PC-3 (cell line): ENCODE results near the gene BIVM. TPM values are rescaled to one million over a fixed set of nuclear protein-coding genes. Genes with fewer than 3 reads are reported as not detected.

ENCODE experiments used
- ATAC-seq: fragments of 200-7000 bp; cut with Tn5 transposase; 2 replicates; pipeline ENCODE4 v1.9.1; 2020; ENCODE audit warnings: mild to moderate bottlenecking, moderate library complexity
- BruUV-seq: library from RNA; stranded (reverse); fragments of 400-500 nt; replicated peaks from 2 replicates; lab custom pipeline; 2021; lab: Mats Ljungman, UMichigan
- CTCF ChIA-PET: fragments of 300-600 bp; sonication (Branson Sonifier 250); formaldehyde crosslinking; loops from one replicate; lab custom pipeline; 2022; ENCODE audit warnings: antibody characterized with exemption; lab: Charles Lee
- POLR2A ChIA-PET: fragments of 300-600 bp; sonication (Branson Sonifier 250); formaldehyde crosslinking; loops from one replicate; lab custom pipeline; 2022; ENCODE audit warnings: antibody characterized with exemption; ENCODE audit not compliant: unreplicated experiment; lab: Charles Lee
- DNase-seq: peaks from one replicate; pipeline ENCODE4 v3.0.0-alpha.2; 2015
- H2AFZ ChIP-seq: fragments of 300-600 bp; sonication (generic); 2 replicates; pipeline ENCODE4 v1.6.0; 2016; ENCODE audit warnings: antibody characterized with exemption, low read length
- H3F3A ChIP-seq: fragments of 300-600 bp; sonication (generic); one replicate; pipeline ENCODE4 v1.6.0; 2017; ENCODE audit warnings: antibody characterized with exemption, low read length, control low read depth, mild to moderate bottlenecking; ENCODE audit not compliant: unreplicated experiment
- H3K27ac ChIP-seq: fragments of 300-600 bp; sonication (generic); 2 replicates; pipeline ENCODE4 v1.5.1; 2016; ENCODE audit warnings: mild to moderate bottlenecking, low read length
- H3K27me3 ChIP-seq: fragments of 300-600 bp; sonication (generic); 2 replicates; pipeline ENCODE4 v1.6.1; 2016; ENCODE audit warnings: low read length, mixed read lengths
- H3K36me3 ChIP-seq: fragments of 300-600 bp; sonication (generic); 2 replicates; pipeline ENCODE4 v1.6.1; 2016; ENCODE audit warnings: low read depth, mixed run types, low read length, mixed read lengths
- H3K4me1 ChIP-seq: fragments of 300-600 bp; sonication (generic); 2 replicates; pipeline ENCODE4 v1.5.1; 2016; ENCODE audit warnings: low read length; ENCODE audit not compliant: insufficient read depth
- H3K4me2 ChIP-seq: fragments of 300-600 bp; sonication (generic); 2 replicates; pipeline ENCODE4 v1.6.0; 2016; ENCODE audit warnings: low read length
- H3K4me3 ChIP-seq: fragments of 300-600 bp; sonication (generic); 2 replicates; pipeline ENCODE4 v1.5.1; 2016; ENCODE audit warnings: mild to moderate bottlenecking, low read length, mixed read lengths
- H3K79me2 ChIP-seq: fragments of 300-600 bp; sonication (generic); 2 replicates; pipeline ENCODE4 v1.6.1; 2017; ENCODE audit warnings: low read length, mixed read lengths
- H3K9ac ChIP-seq: fragments of 300-600 bp; sonication (generic); 2 replicates; pipeline ENCODE4 v1.6.0; 2016; ENCODE audit warnings: mild to moderate bottlenecking, low read length
- H3K9me2 ChIP-seq: fragments of 300-600 bp; sonication (generic); replicated peaks from 2 replicates; pipeline ENCODE4 v1.6.1; 2016; ENCODE audit warnings: mixed run types, low read length, mixed read lengths
- H3K9me3 ChIP-seq: fragments of 300-600 bp; sonication (generic); 2 replicates; pipeline ENCODE4 v1.6.1; 2016; ENCODE audit warnings: low read length, mixed read lengths
- H4K20me1 ChIP-seq: fragments of 300-600 bp; sonication (generic); 2 replicates; pipeline ENCODE4 v1.6.1; 2016; ENCODE audit warnings: low read length, mixed read lengths
- CTCF ChIP-seq: fragments of 300-600 bp; sonication (generic); conservative IDR thresholded peaks from 2 replicates; pipeline ENCODE4 v1.5.1; 2017; ENCODE audit warnings: antibody characterized with exemption, low read depth, mild to moderate bottlenecking, low read length
- EZH2 ChIP-seq: fragments of 300-600 bp; sonication (generic); IDR thresholded peaks from one replicate; pipeline ENCODE4 v1.6.1; 2017; ENCODE audit warnings: antibody characterized with exemption, mild to moderate bottlenecking, low read length; ENCODE audit not compliant: unreplicated experiment
- EZH2phosphoT487 ChIP-seq: fragments of 300-600 bp; sonication (generic); IDR thresholded peaks from 2 replicates; pipeline ENCODE4 v1.6.1; 2018; ENCODE audit warnings: mild to moderate bottlenecking, antibody characterized with exemption, low read length, borderline replicate concordance
- intact Hi-C: fragments of 100-400 bp; cut with micrococcal nuclease; formaldehyde crosslinking; loops from 2 replicates; pipeline ENCODE4 v1.9.0; 2023
- total RNA-seq: library from RNA; depleted of rRNA; stranded (reverse); fragments of >200 nt; gene quantifications from 2 replicates; pipeline ENCODE4 v1.2.3, GENCODE V29; 2014

BIVM gene
- total RNA-seq, 1 experiment from 2014 or later: 6.7 TPM

GRCh38 chr13:102845630-102846260 lies 46.8 kb downstream of the BIVM start, which contains the start of gene ERCC5:
Gene ERCC5 (plus strand): TSS chr13:102846032. CDS start chr13:102846267, 235 bp downstream.
- Histone ChIP-seq H3K4me2 (peak within 1 kb of the TSS; percentile 89), H3K79me2 (peaks cover 32% of the 10 kb centered on the region), H3K4me1 (0 out of 2 replicates have a peak, but pooled peaks cover 6% of the 10 kb centered on the region), H3K4me3 (peak within 1 kb of the TSS; percentile 95), H2AFZ (peak within 1 kb of the TSS; percentile 93), H3K27me3 (no peaks in the 10 kb centered on the region), H4K20me1 (no peaks in the 10 kb centered on the region), H3K9ac (peak within 1 kb of the TSS; percentile 82), H3F3A (no peaks in the 10 kb centered on the region), H3K27ac (peak within 1 kb of the TSS; percentile 74), H3K36me3 (no peaks in the 10 kb centered on the region), H3K9me3 (no peaks in the 10 kb centered on the region), H3K9me2 (no peaks in the 10 kb centered on the region)
- BruUV-seq: TSS peak; percentile 43
- ATAC-seq (peak; percentile 81), DNase-seq (peak; percentile 93)
- intact Hi-C loops: loop anchor here (1.0 kb wide), 2 partner anchors 72 to 249 kb away; partner anchors contain the start of genes TEX30 and TPP2
- ChIA-PET POLR2A (interaction anchor here (0.5 to 0.9 kb wide), 3 partner anchors 127 to 276 kb away, joined by 3 to 6 read pairs (median 5); no protein-coding TSS in a partner anchor), CTCF (no interaction called here)
- TF ChIP-seq CTCF (no peak), EZH2 (no peak), EZH2phosphoT487 (no peak)

GRCh38 chr13:102846261-102847015 lies 47.5 kb downstream of the BIVM start:
- CTCF ChIA-PET: no interaction called here
- DNase-seq: peak; percentile 34

More at GRCh38 chr13:102846261-102847015, 47.5 kb downstream of the BIVM start:
- TF ChIP-seq EZH2 (no peak), CTCF (no peak), EZH2phosphoT487 (no peak)
- Histone ChIP-seq H3K4me2 (peak overlapping the region; percentile 89), H3K27ac (peak overlapping the region; percentile 74), H3K36me3 (no peaks in the 10 kb centered on the region), H3K4me3 (peak overlapping the region; percentile 95), H3K9ac (peak overlapping the region; percentile 82), H3K9me3 (no peaks in the 10 kb centered on the region), H2AFZ (peak overlapping the region; percentile 93), H4K20me1 (no peaks in the 10 kb centered on the region), H3K27me3 (no peaks in the 10 kb centered on the region), H3F3A (no peaks in the 10 kb centered on the region), H3K9me2 (no peaks in the 10 kb centered on the region), H3K4me1 (0 out of 2 replicates have a peak, but pooled peaks cover 6% of the 10 kb centered on the region), H3K79me2 (peaks cover 32% of the 10 kb centered on the region)
- no TSS peak for BruUV-seq
- POLR2A ChIA-PET: interaction anchor here (0.5 to 0.9 kb wide), 2 partner anchors 250 to 275 kb away, joined by 3 to 6 read pairs; no protein-coding TSS in a partner anchor
- peak; percentile 42 for ATAC-seq
- intact Hi-C loops: loop anchor here (1.0 kb wide), 6 partner anchors 48 to 266 kb away; partner anchors contain the start of genes POGLUT2, TEX30 and TPP2
